NAMALWA (cell line): ENCODE results near the gene TNRC18.

Experiments used
- DNase-seq: peaks from one replicate; pipeline ENCODE4 v3.0.0-alpha.2; 2015; ENCODE audit warnings: low spot score

Gene TNRC18

GRCh38 chr7:5428478-5429252 lies 5.0 kb upstream of the TNRC18 start:
- DNase-seq = no peak

DNA sequence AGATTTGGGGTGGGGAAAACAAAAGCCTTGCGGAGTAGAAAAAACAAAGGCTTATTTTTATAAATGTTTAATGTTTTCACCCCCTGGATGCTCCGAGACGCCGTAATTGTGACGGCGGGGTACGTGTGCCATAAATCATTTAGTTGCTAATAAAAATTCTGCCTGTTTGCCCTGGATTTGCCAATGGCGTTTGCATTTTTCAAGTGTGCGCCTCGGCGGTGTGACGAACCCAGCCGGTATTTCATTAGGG lies 2.5 kb upstream of the TNRC18 start:
- DNase-seq = no peak

DNA sequence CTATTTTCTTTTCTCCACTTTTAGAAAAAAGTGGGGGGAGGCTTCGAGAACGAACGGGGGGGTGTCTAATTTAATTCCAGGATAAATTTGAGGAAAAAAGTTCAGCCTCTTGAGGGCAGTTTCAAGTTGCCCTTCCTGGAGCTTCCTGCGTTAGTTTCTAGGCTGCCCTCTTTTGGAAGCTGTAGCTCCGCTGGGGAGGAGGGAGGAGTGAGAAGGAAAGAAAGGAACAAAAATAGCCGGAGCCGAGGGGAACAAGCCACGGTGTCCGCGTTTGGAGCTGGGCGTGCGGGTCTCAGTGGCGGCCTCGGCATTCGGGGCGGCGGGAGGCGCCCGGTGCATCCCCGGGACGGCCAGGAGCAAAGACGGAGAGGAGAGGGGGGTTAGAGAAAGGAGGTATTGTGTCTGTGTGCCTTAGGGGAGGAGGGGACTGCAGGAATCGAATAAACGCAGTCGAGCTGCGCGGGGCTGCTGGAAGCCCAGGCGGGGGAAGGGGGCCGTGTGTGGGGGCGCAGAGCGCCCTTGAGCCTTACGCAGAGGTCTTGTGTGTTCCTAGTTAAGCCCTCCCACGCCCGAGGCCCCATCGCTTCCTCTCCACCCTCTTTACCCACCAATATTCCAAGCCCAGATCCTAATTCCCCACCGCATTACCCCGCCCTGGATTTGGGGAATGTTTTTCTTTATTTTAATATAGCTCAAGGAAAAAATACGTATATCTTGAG lies 2.0 kb upstream of the TNRC18 start:
- no peak for DNase-seq

- no peak for DNase-seq
Measured at GRCh38 chr7:5424749-5425506, 1.3 kb upstream of the TNRC18 start.

- DNase-seq = peak; percentile 58
Measured at GRCh38 chr7:5423976-5424748, 528 bp upstream of the TNRC18 start.

DNA sequence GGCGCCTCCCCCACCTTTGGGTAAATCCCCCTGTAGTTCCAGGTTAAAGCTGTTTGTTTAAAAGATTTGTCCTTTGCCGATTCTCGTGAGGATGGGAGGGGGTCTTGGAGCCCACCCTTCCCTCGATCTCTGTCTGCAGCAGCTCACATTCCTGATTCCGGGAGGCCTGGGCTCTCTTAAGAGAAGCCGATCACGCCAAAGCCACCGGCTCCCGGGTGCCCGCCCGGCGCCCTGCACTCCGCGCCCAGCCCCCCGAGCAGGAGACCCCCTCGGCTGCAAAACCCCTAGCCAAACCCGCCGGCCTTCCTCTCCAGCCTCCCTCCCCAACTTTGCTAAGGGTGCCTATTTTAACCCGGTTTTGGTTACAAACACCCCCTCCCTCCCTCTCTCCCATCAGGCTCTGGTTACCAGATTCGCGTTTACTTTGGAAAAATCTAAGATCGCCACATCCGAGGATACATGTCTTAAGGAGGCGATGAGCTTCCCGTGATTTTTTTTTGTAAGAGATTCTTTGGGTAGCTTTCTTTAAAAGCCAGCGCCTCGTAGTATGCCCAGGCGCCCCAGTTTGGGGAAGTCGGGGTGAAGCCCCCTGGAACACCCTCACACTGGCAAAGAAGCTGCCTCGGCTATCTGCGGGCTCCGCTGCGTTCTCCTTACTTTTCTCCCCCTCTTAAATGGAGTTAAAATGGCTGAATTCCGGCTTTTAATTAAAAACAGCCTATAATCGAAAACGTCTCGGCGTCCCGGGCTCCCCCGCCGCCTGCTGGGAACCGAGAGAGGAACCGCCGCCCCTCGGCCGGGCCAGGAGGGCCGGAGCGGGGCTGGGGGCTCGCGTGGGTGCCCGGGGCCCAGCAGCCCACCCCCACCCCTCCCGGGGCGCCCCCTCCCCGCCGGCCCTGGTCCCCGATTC lies 983 bp downstream of the TNRC18 start:
- DNase-seq = no peak

- no peak for DNase-seq
Measured at GRCh38 chr7:5421714-5422395, 1.8 kb downstream of the TNRC18 start.

- no peak for DNase-seq
Measured at GRCh38 chr7:5420881-5421713, 2.5 kb downstream of the TNRC18 start.

DNA sequence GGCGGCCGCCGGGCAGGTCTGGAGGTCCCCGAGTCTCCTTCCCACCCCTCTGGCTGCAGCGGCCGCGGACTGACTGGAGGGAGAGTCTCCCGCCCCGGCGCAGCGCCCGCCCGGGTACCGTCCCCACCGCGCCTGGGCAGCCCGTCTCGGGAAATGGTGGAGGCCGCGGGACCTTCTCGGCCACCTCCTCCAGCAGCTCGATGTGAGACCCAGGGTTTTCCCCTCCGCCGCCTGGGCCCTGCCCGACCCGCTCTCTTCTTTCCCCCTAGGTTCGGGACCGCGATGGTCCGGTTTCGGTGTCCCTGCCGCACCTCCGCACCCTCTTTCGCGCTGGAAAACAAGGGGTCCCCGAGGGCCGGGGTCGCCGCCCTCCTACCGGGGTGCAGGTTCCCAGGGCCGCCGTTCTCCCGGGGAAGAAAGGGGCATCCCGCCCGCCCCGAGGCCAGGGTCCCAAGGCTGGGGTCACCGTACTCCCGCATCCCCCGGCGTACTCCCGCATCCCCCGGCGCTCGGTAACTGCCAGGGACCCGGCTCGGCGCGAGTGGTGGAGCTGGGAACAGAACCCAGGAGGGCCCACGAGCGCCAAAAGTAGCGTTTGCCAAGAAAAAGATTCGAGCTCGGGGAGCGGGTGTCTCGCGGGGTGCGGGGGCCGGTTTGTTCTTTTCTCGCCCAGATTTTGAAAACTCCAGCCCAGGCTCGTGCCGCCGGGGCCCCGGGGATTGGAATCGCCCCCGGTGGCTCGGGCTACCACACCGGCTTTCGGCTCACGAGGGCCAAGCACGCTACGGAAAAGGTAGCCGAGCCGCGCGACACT lies 3.4 kb downstream of the TNRC18 start:
- DNase-seq = no peak

DNA sequence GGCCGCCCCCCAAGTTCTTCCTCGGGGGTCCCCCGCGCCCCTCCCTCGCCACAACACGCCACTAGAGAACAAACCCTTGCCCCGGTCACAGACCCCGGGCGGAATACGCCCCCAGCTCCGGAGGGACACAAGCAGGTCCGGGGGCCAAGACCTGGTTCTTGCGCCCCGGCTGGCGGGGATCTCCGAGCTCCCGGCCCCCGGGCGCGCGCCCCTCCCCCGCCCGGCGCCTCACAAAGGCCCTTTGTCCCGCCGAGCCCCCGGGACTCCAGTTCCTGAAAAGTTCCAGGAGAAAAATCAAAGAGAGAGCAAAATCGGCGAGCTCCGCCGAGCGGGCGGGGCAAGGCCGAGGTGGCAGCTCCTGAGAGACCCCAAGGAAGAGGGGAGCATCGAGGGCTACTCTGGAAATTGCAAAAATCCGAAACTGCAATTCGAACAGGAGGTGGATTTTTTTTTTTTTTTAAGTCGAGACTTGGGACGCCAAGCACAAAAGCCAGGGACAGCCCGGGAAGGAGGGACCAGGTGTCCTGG lies 4.0 kb downstream of the TNRC18 start:
- DNase-seq = no peak

DNA sequence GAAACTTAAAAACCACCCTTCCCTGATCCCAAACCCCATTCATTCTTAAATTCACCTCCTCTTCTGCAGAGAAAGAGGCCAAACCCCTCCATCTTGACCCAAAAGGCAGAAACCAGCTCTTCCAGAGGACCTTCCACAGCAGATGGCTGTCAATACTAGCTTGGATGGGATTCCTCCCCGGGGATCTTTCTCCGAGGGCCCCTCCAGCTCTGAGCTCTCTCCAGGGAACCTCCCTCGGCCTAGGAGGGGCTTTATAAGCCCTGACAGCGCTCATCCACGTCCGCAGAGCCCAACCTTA lies 5.4 kb downstream of the TNRC18 start:
- no peak for DNase-seq

DNA sequence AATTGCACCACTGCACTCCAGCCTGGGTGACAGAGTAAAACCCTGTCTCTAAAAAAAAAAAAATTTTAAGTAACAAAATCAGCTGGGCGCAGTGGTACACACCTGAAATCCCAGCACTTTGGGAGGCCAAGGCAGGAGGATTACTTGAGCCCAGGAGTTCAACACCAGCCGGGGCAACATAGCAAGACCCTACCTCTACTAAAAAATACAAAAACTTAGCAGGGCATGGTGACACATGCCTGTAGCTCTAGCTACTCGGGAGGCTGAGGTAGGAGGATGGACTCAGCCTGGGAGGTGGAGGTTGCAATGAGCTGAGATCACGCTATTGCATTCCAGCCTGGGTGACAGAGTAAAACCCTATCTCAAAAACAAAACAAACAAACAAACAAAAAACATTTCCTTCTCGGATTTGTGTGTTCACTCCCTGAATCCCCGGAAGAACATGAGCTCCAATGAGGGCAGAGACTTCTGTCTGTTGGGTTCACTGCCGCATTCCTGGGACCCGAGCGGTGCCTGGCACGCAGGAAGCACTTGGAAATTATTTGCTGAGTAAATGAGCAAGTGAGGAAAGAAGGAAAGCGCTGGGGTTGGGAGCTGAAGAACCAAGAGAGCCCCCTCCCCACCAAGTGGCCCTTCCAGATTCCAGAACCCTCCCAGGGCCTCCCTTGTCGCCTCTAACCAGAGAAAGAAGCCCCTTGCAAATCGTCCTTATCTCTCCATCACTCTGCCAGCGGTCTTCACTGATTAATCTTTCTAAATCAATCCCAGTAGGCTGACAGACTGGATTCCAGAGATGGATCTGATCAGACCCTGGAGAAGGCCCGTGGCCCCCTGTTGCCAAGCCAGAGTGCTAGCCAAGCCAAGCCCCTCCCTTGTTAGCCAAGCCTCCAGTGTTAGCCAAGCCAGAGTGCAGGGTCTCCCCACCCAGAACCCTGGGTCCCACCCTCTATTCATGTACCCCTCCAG lies 6.2 kb downstream of the TNRC18 start:
- DNase-seq = no peak

GRCh38 chr7:5414916-5415315 lies 8.7 kb downstream of the TNRC18 start:
- no peak for DNase-seq

DNA sequence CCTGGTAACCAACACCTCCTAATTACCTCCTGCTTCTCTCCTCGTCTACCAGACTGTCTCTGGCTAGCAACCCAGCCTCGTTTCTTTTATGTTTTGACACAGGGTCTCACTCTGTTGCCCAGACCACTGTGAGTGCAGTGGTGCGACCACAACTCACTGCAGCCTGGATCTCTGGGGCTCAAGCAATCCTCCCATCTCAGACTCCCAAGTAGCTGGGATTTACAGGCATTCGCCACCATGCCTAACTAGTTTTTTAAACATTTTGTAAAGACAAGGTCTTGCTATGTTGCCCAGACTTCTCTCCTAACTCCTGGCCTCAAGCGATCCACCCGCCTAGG lies 10.2 kb downstream of the TNRC18 start:
- no peak for DNase-seq

DNA sequence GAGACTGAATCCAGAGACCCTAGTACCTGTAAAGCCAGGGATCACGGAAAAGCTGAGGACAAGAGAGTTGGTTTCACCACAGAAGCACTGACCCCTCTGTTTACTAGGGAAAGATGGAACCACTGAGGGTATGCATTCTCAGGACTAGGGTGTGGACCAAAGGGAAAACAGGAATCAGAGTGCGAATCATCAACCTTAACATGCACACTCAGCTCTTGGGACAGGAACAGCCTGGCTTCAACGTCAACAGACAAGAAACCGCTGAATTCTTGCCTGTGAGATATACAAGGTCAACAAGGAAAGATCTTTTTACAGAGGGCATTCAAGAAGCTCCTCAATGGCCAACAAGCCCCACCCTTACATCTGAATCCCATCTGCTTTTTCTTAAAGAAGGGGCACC lies 14.9 kb downstream of the TNRC18 start:
- no peak for DNase-seq

- DNase-seq = no peak
Measured at GRCh38 chr7:5406957-5407945, 16.4 kb downstream of the TNRC18 start.

DNA sequence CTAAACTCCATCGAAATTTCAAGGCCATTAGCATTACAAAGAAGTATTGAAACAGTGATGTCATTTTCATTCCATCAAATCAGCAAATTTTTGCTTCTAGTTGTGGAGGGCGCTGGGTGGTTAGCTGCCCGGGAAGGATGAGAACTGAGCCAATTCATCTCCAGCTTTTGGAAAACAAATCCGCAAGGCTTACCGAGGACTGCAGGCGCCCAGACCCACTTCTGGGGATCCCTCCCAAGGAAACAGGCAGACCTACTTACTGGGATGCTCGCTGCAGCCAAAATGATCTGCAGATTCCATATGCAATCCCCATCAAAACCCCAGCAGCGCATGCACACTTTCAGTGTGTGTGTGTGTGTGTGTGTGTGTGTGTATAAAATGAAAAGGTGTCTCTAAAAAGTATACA lies 19.2 kb downstream of the TNRC18 start:
- DNase-seq = no peak
